A549 treated with CORT108297 at 1 μM for 4 hours (cell line): ENCODE results near the gene TTL. TPM values are rescaled to one million over a fixed set of nuclear protein-coding genes. Genes with fewer than 3 reads are reported as not detected.

Experiments
- total RNA-seq: library from RNA; stranded (reverse); fragments of 200-300 nt; extraction: Qiagen RNA extraction; gene quantifications from 5 replicates; pipeline ENCODE4 v1.2.3, GENCODE V29; 2022

The TTL gene
- 34.8 to 41.4 TPM (median 36.7 TPM) in 5 replicates for total RNA-seq

GRCh38 chr2:112481528-112482233, at the start of gene TTL:
Gene TTL, plus strand, starts transcription at chr2:112482156. Its CDS starts 189 bp downstream, at chr2:112482345.

GRCh38 chr2:112433480-112433879, 48.5 kb upstream of the TTL start, which contains the start of gene RGPD8:
Gene RGPD8, minus strand, starts transcription at chr2:112433645. Its CDS starts 192 bp downstream, at chr2:112433453.

DNA sequence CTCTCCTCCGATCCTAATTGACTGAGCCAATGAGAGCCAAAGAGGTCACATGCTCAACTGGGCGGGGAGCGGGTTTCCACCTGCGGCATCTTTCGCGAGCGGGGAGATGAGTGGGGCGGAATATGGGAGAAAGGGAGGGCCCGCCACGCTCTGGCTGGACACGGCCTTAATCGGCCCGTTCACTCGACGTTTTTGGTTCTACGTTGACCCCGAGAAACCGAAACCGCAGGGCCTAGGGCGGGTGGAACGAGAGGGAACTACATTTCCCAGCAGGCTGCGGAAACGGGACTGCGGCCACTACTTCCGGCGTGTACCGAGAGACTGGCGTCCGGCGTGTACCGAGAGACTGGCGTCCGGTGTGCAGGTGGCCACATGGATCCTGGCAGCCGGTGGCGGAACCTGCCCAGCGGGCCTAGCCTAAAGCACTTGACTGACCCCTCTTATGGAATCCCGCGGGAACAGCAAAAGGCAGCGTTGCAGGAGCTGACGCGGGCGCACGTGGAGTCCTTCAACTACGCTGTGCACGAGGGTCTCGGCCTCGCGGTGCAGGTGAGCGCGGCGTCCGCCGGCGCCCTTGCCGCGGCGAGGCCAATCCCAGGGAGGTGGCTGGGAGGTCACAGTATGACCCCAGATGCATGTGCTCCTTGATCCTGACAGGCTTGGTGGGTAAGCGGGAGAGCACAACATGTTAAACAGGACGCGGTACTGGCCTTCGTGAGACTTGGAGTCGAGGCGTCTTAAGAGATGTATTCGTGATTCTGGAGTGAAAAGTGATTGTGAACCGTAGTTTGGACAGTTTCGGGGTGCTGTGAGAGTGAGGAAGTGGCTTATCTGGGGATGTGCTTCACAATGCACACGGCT, 60.4 kb downstream of the TTL start, which contains the start of gene POLR1B:
Gene POLR1B, plus strand, starts transcription at position 343 of the 861 bp plus-strand sequence. Its CDS starts 30 bp downstream, at position 373.

DNA sequence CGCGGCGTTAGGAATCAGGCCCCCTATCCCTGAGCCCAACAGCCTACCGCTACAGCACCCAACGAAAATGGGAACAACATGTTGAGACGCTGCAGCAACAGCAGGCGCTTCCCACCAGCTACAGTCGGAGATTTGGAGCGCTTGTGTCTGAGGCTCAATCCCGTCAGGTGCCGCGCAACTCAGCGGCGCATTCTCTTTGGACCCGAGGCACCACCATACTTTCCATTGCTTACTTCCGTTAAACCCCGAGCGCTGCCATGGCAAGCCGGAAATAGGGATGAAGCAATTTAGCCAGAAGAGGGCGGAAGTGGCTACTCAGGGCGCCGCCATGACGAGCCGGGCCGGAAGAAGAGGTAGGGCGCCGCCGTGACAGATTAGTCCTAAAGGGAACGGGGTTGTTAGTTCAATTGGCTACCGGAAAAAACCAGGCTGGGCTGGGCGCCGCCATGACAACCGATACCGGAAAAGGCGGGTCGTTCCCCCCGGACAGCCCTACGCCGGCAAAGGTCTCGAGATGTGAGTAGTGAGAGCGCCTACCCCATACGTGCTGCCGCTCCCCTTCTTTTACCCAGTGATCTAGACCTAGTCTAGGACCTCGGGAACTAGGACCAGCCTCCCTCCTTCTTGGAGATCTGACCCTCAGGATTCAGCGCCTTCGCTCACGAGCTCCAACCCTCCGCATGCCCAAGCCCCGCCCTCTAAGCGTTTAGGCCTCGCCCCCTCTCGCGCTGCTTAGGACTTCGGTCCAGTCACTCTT, 102.4 kb downstream of the TTL start, which contains the start of gene CHCHD5:
Gene CHCHD5, plus strand, starts transcription at position 476 of the 757 bp plus-strand sequence. Its CDS starts 39 bp downstream, at position 515.

Other genes starting within 250 kb of the TTL start
- gene ZC3H8, start 227.1 kb upstream of the TTL start, total RNA-seq: 12.7 to 17.3 TPM (median 15.1 TPM) in 5 replicates
- gene ZC3H6, start 206.6 kb upstream of the TTL start, total RNA-seq: 0.14 to 0.73 TPM (median 0.35 TPM) in 5 replicates
- 2.5 to 3.4 TPM (median 3.2 TPM) in 5 replicates for gene RGPD8, start 48.5 kb upstream of the TTL start, total RNA-seq
- gene POLR1B, start 60.3 kb downstream of the TTL start, total RNA-seq: 23.7 to 26.2 TPM (median 25.0 TPM) in 5 replicates
- 58.9 to 72.1 TPM (median 64.6 TPM) in 5 replicates for gene CHCHD5, start 102.5 kb downstream of the TTL start, total RNA-seq
- gene SLC20A1, start 163.8 kb downstream of the TTL start, total RNA-seq: 126 to 157 TPM (median 136 TPM) in 5 replicates
- gene NT5DC4, start 238.9 kb downstream of the TTL start, total RNA-seq: 0.06 TPM in 1 of 5 replicates, not detected in the others